Measurements from ENCODE around the gene ZDHHC15.

- TF ChIP-seq ESRRA (IDR thresholded peaks at IDR 0.05; ENCODE audit: low read length) (no peak), SIN3A (IDR thresholded peaks at IDR 0.05; ENCODE audit: low read depth, low read length) (no peak), NRF1 (conservative IDR thresholded peaks at IDR 0.05; ENCODE audit: low read depth, low read length) (no peak), BRCA1 (IDR thresholded peaks at IDR 0.05; ENCODE audit: low read depth, low read length) (no peak), PRDM15 (CRISPR knock-in tag; IDR thresholded peaks at IDR 0.05) (no peak)
- TF ChIP-seq, protein P1, sequence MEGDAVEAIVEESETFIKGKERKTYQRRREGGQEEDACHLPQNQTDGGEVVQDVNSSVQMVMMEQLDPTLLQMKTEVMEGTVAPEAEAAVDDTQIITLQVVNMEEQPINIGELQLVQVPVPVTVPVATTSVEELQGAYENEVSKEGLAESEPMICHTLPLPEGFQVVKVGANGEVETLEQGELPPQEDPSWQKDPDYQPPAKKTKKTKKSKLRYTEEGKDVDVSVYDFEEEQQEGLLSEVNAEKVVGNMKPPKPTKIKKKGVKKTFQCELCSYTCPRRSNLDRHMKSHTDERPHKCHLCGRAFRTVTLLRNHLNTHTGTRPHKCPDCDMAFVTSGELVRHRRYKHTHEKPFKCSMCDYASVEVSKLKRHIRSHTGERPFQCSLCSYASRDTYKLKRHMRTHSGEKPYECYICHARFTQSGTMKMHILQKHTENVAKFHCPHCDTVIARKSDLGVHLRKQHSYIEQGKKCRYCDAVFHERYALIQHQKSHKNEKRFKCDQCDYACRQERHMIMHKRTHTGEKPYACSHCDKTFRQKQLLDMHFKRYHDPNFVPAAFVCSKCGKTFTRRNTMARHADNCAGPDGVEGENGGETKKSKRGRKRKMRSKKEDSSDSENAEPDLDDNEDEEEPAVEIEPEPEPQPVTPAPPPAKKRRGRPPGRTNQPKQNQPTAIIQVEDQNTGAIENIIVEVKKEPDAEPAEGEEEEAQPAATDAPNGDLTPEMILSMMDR (IDR thresholded peaks at IDR 0.05 in 2 of 3, conservative IDR thresholded peaks at IDR 0.05 in 1 of 3; ENCODE audit: control insufficient read depth in 2 of 3, extremely low read depth in 1 of 3, insufficient read depth in 1 of 3, low read depth in 3 of 3, low read length in 3 of 3), result no peak
Observed at GRCh38 chrX:75366861-75367260, 156.0 kb downstream of the ZDHHC15 start.
